Inferior parietal cortex (tissue), 1 donor: ENCODE measurements around the gene ALDH3B1.

Experiments
- DNase-seq: peaks from one replicate; pipeline ENCODE4 v3.0.0-alpha.2; 2016; ENCODE audit errors: extremely low spot score

ALDH3B1 gene

DNA sequence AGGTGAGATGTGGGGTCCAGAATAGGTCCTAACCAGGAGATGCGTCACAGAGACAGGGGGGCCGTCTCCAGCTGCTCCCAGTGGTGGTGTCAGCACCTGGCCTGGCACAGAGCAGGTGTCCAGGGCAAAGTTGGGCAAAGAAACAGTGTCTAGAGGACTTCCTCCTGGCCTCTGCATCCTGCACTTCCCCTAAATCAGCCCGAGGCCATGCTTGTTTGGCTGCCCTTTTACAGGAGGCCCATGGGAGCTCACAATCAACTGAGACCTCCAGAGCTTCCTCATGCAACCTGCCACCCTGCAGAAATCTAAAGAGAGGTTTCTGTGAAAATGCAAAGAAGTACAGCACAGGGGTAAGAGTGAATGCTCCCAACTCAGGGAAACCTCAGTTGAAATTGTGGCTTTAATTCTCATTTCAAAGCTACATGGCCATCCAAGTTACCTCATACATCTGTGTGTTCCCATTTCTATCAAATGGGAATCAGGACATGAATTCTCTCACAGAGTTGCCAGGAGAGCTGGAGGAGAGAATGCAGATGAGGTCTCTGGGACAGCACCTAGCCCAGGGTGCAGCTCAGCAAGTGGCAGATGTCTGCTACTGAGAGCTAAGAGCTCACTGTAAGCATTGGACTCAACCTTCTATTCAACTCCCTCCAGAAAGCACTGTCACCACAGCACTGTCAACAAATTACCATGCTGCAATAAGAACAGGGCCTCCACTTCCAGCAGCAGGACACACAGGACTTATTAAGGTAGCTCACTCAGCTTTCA is 61.3 kb downstream of the ALDH3B1 start:
- DNase-seq: no peak

DNA sequence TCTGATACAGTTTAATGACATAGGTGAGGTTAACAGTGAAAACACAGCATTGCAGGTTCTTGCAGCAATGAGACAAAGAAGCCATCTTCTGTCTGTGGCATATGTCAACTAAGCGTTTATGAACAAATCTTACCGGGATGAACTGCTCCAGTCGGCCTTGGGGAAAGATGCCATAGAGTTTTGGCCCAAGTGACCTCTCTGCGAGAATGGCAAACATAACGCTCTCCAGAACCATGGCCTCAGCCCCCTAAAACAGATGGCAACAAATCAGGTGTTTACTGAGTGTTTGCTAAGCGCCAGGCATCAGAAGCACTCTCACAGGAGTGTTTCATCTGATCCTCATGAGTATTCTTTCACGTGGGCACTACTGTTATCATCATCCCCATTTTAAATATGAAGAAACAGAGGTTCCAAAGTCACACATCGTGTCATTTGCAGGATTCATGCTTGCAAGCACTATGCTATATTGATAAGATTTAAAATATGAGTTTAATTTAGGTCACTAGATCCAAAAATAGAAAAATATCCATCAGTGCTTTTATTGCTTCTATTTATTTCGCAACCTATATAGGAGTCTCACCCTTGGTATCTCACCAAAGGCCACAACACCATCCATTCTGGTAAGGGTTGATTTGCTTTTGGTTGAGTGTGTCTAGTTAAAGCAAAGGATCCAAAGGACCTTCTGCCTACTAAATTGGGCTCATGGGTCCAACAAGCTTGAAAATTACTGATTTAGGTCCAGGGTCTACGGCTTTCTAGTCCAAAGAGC is 64.6 kb downstream of the ALDH3B1 start:
- DNase-seq: no peak

- DNase-seq: no peak
Observed at GRCh38 chr11:68076371-68077042, 66.4 kb downstream of the ALDH3B1 start.

DNA sequence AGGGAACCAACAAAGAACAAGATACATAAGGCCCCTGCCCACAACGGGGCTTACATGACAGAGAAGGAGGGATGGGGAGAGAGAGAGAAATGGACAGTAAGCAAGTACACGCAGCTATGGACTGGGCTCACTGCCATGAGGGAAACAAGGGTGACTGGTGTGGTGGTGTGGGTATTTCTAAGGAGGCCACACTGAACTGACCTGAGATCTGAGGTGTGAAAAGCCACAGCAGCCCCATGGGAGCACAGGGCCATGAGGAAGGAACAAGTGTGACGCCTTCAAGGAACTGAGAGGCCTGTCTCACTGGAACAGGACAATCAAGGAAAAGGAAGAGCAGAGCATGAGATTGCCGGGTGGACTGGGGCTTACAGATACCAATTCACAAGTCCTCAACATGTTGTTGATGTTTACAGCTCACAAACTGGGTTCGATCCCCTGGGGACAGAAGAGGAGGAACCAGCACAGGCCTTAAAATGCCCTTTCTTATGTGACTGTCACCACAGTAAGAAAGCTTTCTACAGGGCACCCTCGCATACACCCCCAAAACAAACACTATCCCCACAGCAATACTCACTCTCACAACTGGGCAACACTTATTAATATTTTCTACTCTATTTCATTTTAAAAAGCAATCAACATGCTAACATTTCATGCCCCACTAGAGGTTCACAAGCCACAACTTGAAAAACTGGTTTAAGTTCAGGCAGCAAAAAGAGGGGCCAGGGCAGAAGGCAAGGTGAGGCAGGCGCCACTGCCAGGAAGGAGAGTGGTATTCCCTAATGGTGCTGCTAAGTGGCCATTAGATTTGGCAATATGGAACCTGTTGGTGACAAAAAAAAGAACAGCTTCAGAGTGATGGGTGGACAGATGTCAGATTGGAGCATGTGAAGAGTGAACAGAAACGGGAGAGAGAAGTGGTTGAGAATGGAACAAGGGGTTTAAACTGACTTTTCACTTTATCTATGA is 67.8 kb downstream of the ALDH3B1 start:
- DNase-seq: no peak
